Right atrium auricular region (tissue), 2 donors: ENCODE results near the gene GNRH2. TPM values are rescaled to one million over a fixed set of nuclear protein-coding genes. Genes with fewer than 3 reads are reported as not detected.

ENCODE experiments used
- DNase-seq: peaks from one replicate; pipeline ENCODE4 v3.0.0-alpha.2; 2019; ENCODE audit warnings: low spot score
- H3K27ac ChIP-seq, 2 donors: fragments of 200-600 bp; sonication (generic); 1 replicate in 1 of 2; 2 replicates in 1 of 2; pipeline ENCODE4 v1.5.1; 2016 to 2019
- H3K27me3 ChIP-seq, 2 donors: fragments of 200-600 bp; sonication (generic); one replicate each; pipeline versions ENCODE4 v1.5.1 to v1.6.0; 2017 to 2019
- H3K36me3 ChIP-seq: fragments of 200-600 bp; sonication (generic); one replicate; pipeline ENCODE4 v1.5.1; 2016
- H3K4me1 ChIP-seq, 2 donors: fragments of 200-600 bp; sonication (generic); one replicate each; pipeline versions ENCODE4 v1.5.1 to v1.6.0; 2017 to 2019
- H3K4me3 ChIP-seq, 2 donors: fragments of 200-600 bp; sonication (generic); 1 replicate in 1 of 2; 2 replicates in 1 of 2; pipeline ENCODE4 v1.5.1; 2017 to 2019; ENCODE audit warnings: mild to moderate bottlenecking in 1 of 2, moderate library complexity in 1 of 2
- H3K9me3 ChIP-seq, 2 donors: fragments of 200-600 bp; sonication (generic); one replicate each; pipeline ENCODE4 v1.5.1; 2019
- CTCF ChIP-seq, 2 donors: fragments of 200-600 bp; sonication (generic); IDR thresholded peaks; one replicate each; pipeline ENCODE4 v1.5.1; 2019; ENCODE audit warnings: antibody characterized with exemption in 2 of 2
- total RNA-seq, 2 donors: library from RNA; depleted of rRNA; stranded (reverse); fragments of >200 nt; gene quantifications; one replicate each; pipeline ENCODE4 v1.1.0, GENCODE V29; 2016

GNRH2 gene
- total RNA-seq, 2 donors from 2014 or later = not detected

- no peak for DNase-seq
- H3K4me1 ChIP-seq = peaks cover 0 to 34% of the 10 kb centered on the region in 2 donors
- TF ChIP-seq CTCF (IDR thresholded peaks at IDR 0.05) = no peak
- H3K9me3 ChIP-seq = no peaks in the 10 kb centered on the region
- no peak overlapping the region for H3K4me3 ChIP-seq
- no peaks in the 10 kb centered on the region for H3K27me3 ChIP-seq
- H3K36me3 ChIP-seq = peaks cover 24% of the 10 kb centered on the region
- peak overlapping the region; percentile 93 to 94 for H3K27ac ChIP-seq
These were observed 1.0 kb downstream of the GNRH2 start for GRCh38 chr20:3044336-3044965.

- peak; percentile 89 for DNase-seq
- H3K4me1 ChIP-seq = peaks cover 0 to 34% of the 10 kb centered on the region in 2 donors
- no peak for TF ChIP-seq CTCF (IDR thresholded peaks at IDR 0.05)
- H3K36me3 ChIP-seq = peaks cover 26% of the 10 kb centered on the region
- H3K4me3 ChIP-seq = peak overlapping the region; percentile 77 to 95
- H3K27ac ChIP-seq = peak overlapping the region; percentile 93 to 94
- no peaks in the 10 kb centered on the region for H3K9me3 ChIP-seq
- no peaks in the 10 kb centered on the region for H3K27me3 ChIP-seq
These were observed 1.8 kb downstream of the GNRH2 start for GRCh38 chr20:3045042-3045815.

GRCh38 chr20:3045816-3046676 lies 2.6 kb downstream of the GNRH2 start, which contains the start of gene MRPS26:
MRPS26 (plus strand) TSS chr20:3046052; CDS start chr20:3046069, 17 bp downstream.
- H3K4me1 ChIP-seq = peaks cover 0 to 34% of the 10 kb centered on the region in 2 donors
- TF ChIP-seq CTCF (IDR thresholded peaks at IDR 0.05) = peak in 1 of 2 donors; percentile 17

GRCh38 chr20:3046677-3047462 lies 3.4 kb downstream of the GNRH2 start:
- H3K4me1 ChIP-seq = peaks cover 0 to 30% of the 10 kb centered on the region in 2 donors
- H3K27ac ChIP-seq = peak overlapping the region; percentile 93 to 94
- DNase-seq = no peak
- peak overlapping the region; percentile 77 to 95 for H3K4me3 ChIP-seq
- H3K27me3 ChIP-seq = no peaks in the 10 kb centered on the region
- H3K9me3 ChIP-seq = no peaks in the 10 kb centered on the region
- peaks cover 26% of the 10 kb centered on the region for H3K36me3 ChIP-seq
- no peak for TF ChIP-seq CTCF (IDR thresholded peaks at IDR 0.05)

More at GRCh38 chr20:3045816-3046676, 2.6 kb downstream of the GNRH2 start, which contains the start of gene MRPS26:
- Histone ChIP-seq H3K27me3 (no peaks in the 10 kb centered on the region), H3K9me3 (no peaks in the 10 kb centered on the region), H3K4me3 (peak within 1 kb of the TSS; percentile 77 to 95), H3K36me3 (peaks cover 26% of the 10 kb centered on the region), H3K27ac (peak within 1 kb of the TSS; percentile 93 to 94)
- DNase-seq = peak; percentile 90
